Measurements from ENCODE around the gene SMARCE1.

SMARCE1 gene

DNA sequence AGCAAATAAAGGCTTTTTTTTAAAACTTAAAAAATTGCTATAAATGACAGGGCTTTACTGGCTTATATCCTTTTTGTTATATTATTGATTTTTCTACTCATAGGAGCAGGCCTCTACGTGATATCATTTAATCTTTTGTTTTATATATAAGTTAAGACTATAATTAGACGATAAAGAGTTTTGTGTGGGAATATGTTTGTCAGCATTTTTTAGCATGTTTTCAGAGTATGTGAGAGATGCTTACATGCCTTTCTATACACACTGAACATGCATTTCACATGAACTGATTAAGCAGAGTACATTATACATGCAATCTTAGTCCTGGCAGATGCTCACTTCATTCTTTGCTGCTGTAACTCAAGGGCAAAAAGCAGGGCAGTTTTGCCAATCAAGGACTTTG, 25.0 kb upstream of the SMARCE1 start:
- Histone ChIP-seq H3K36me3 (ENCODE audit: control insufficient read depth, insufficient read depth, low read length) (no peaks in the 10 kb centered on the region), H3K27me3 (replicated peaks; ENCODE audit: control insufficient read depth, insufficient read depth, low read length) (no peaks in the 10 kb centered on the region), H3K4me3 (replicated peaks; ENCODE audit: low read depth, low read length) (no peak overlapping the region)
- DNase-seq (ENCODE audit: extremely low read depth, insufficient read length) = no peak
- TF ChIP-seq, protein P1, sequence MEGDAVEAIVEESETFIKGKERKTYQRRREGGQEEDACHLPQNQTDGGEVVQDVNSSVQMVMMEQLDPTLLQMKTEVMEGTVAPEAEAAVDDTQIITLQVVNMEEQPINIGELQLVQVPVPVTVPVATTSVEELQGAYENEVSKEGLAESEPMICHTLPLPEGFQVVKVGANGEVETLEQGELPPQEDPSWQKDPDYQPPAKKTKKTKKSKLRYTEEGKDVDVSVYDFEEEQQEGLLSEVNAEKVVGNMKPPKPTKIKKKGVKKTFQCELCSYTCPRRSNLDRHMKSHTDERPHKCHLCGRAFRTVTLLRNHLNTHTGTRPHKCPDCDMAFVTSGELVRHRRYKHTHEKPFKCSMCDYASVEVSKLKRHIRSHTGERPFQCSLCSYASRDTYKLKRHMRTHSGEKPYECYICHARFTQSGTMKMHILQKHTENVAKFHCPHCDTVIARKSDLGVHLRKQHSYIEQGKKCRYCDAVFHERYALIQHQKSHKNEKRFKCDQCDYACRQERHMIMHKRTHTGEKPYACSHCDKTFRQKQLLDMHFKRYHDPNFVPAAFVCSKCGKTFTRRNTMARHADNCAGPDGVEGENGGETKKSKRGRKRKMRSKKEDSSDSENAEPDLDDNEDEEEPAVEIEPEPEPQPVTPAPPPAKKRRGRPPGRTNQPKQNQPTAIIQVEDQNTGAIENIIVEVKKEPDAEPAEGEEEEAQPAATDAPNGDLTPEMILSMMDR (IDR thresholded peaks at IDR 0.05; ENCODE audit: insufficient read depth, low read length, poor library complexity, severe bottlenecking) = no peak

DNA sequence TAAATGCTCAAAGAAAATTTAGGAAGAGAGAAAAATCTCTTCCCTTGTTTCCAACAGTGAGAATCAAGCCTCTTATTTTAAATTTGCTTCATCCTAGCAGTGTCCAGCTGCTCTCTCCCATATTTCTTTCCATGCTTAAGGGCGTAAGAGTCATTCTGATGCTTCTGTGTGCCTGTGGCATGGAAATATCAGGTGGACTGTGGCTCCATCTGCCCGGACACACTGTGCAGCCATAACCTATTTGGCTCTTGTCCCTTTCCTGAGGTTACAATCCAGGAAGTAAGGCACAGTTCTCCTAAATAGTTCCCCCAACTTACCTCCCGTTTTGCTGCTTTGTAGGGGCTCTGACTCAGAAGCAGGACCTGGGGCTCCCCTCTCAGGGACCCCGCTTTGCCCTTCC, 23.7 kb upstream of the SMARCE1 start:
- DNase-seq (ENCODE audit: extremely low read depth, insufficient read length) = no peak
- no peaks in the 10 kb centered on the region for H3K27me3 ChIP-seq (replicated peaks; ENCODE audit: control insufficient read depth, insufficient read depth, low read length)

GRCh38 chr17:40666331-40666730, 18.7 kb upstream of the SMARCE1 start:
- DNase-seq (ENCODE audit: extremely low read depth, insufficient read length) = no peak
- no peaks in the 10 kb centered on the region for H3K27me3 ChIP-seq (replicated peaks; ENCODE audit: control insufficient read depth, insufficient read depth, low read length)

More for the DNA sequence above, 23.7 kb upstream of the SMARCE1 start:
- no peaks in the 10 kb centered on the region for H3K36me3 ChIP-seq (ENCODE audit: control insufficient read depth, insufficient read depth, low read length)
- TF ChIP-seq, protein P1 (IDR thresholded peaks at IDR 0.05; ENCODE audit: insufficient read depth, low read length, poor library complexity, severe bottlenecking) = no peak
- no peak overlapping the region for H3K4me3 ChIP-seq (replicated peaks; ENCODE audit: low read depth, low read length)

GRCh38 chr17:40664582-40665333, 17.1 kb upstream of the SMARCE1 start, which contains the start of gene KRT222:
KRT222 (minus strand) TSS chr17:40665177; CDS start chr17:40665099, 78 bp downstream.
- DNase-seq (ENCODE audit: extremely low read depth, insufficient read length) = no peak
- no peak within 1 kb of the TSS for H3K4me3 ChIP-seq (replicated peaks; ENCODE audit: low read depth, low read length)
- H3K27me3 ChIP-seq (replicated peaks; ENCODE audit: control insufficient read depth, insufficient read depth, low read length) = no peaks in the 10 kb centered on the region
- no peaks in the 10 kb centered on the region for H3K36me3 ChIP-seq (ENCODE audit: control insufficient read depth, insufficient read depth, low read length)
- TF ChIP-seq, protein P1 (IDR thresholded peaks at IDR 0.05; ENCODE audit: insufficient read depth, low read length, poor library complexity, severe bottlenecking) = no peak

More at GRCh38 chr17:40666331-40666730, 18.7 kb upstream of the SMARCE1 start:
- TF ChIP-seq, protein P1 (IDR thresholded peaks at IDR 0.05; ENCODE audit: insufficient read depth, low read length, poor library complexity, severe bottlenecking) = no peak
- H3K36me3 ChIP-seq (ENCODE audit: control insufficient read depth, insufficient read depth, low read length) = no peaks in the 10 kb centered on the region
- no peak overlapping the region for H3K4me3 ChIP-seq (replicated peaks; ENCODE audit: low read depth, low read length)

- TF ChIP-seq, protein P1 (IDR thresholded peaks at IDR 0.05; ENCODE audit: insufficient read depth, low read length, poor library complexity, severe bottlenecking) = no peak
- Histone ChIP-seq H3K36me3 (ENCODE audit: control insufficient read depth, insufficient read depth, low read length) (no peaks in the 10 kb centered on the region), H3K27me3 (replicated peaks; ENCODE audit: control insufficient read depth, insufficient read depth, low read length) (no peaks in the 10 kb centered on the region; the same call in 1 of the 2 replicates), H3K4me3 (replicated peaks; ENCODE audit: low read depth, low read length) (no peak overlapping the region)
- DNase-seq (ENCODE audit: extremely low read depth, insufficient read length) = no peak
Measured at GRCh38 chr17:40663252-40663651, 15.6 kb upstream of the SMARCE1 start.
